ENCODE results near the gene BANP. TPM values are rescaled to one million over a fixed set of nuclear protein-coding genes. Genes with fewer than 3 reads are reported as not detected.

The BANP gene
- total RNA-seq, 1 donor from 2014 or later = 34.3 TPM

- DNase-seq = no peak
These were observed 611 bp downstream of the BANP start for GRCh38 chr16:87951552-87952538.

DNA sequence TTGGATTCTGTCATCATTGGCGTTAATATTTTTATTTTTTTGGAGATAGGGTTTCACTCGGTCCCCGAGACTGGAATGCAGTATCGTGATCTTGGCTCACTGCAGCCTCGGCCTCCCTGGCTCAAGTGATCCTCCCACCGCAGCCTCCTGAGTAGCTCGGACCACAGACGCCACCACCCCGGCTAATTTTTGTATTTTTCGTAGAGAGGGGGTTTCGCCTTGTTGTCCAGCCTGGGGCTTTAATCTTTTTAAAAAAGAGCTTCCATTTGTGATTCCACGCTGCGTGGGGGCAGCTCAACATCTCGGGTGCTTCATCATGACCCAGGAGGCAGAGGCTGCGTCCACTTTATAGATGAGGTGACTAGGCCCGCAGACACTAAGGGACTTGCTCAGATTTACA lies 1.5 kb downstream of the BANP start:
- DNase-seq = no peak

- no peak for DNase-seq
These were observed 2.3 kb downstream of the BANP start for GRCh38 chr16:87953308-87954215.

GRCh38 chr16:87954361-87954760 lies 3.1 kb downstream of the BANP start:
- no peak for DNase-seq

DNA sequence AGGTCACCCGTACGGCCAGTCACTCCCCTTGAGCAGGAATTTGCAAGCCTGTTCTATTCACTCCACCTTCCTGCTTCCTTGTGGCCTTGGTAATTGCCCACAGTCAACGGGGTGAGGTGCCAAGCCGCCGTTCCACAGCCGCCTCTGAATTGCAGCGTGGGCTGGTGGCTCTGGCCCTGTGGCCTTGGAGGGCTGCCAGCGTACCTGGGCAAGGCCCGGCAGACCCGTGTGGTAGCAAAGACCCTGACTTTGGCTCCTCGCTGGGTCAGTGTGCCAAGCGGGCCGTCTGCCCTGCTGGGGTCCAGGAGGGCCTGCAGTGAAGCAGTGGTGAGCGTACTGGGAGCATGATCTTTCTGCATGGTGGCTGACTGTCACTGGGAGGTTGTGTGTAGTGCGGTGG lies 3.6 kb downstream of the BANP start:
- no peak for DNase-seq

DNA sequence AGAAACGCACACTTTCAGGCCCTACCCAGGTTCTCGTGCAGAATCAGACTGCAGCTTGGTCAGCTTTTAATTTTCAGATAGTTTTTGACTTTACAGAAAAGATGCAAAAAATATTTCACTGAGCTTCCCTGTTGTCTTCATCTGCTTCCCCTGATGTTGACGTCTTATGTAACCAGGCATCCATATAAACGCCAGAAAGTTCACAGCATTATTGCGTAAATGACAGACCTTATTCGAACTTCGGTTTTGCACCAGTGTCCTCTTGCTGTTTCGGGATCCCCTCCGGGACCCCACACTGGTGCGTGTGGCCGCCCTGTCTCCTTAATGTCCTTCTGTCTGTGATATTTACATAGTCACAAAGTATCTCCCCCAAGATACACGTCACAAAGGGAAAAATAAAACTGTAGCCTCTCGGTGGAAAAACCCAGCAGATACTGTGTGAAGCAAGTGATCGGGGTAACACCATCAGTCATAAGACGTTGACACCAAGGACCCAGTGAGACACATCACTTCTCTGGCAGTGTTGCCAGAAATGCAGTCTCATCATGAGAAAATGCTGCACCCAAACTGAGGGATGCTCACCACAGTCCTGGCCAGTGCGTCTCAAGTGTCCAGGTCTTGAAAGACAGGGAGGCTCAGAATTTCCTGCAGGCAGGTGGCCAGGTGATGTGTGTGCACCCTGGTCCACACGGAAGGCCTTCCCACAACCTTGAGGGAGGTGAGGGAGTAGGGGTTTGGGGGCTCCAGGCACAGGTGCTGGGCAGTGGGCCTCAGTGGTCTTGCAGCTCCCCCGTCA lies 4.3 kb downstream of the BANP start:
- no peak for DNase-seq

- DNase-seq = no peak
These were observed 4.8 kb downstream of the BANP start for GRCh38 chr16:87956098-87956364.

- DNase-seq = no peak
These were observed 5.4 kb downstream of the BANP start for GRCh38 chr16:87956365-87957231.

GRCh38 chr16:87957296-87958094 lies 6.3 kb downstream of the BANP start:
- no peak for DNase-seq

GRCh38 chr16:87958632-87959031 lies 7.4 kb downstream of the BANP start:
- no peak for DNase-seq

GRCh38 chr16:87959391-87959990 lies 8.3 kb downstream of the BANP start:
- no peak for DNase-seq

GRCh38 chr16:87960296-87960695 lies 9.1 kb downstream of the BANP start:
- no peak for DNase-seq

GRCh38 chr16:87960852-87961251 lies 9.6 kb downstream of the BANP start:
- no peak for DNase-seq

GRCh38 chr16:87961623-87962022 lies 10.4 kb downstream of the BANP start:
- no peak for DNase-seq

- DNase-seq = no peak
These were observed 12.2 kb downstream of the BANP start for GRCh38 chr16:87963400-87963799.

DNA sequence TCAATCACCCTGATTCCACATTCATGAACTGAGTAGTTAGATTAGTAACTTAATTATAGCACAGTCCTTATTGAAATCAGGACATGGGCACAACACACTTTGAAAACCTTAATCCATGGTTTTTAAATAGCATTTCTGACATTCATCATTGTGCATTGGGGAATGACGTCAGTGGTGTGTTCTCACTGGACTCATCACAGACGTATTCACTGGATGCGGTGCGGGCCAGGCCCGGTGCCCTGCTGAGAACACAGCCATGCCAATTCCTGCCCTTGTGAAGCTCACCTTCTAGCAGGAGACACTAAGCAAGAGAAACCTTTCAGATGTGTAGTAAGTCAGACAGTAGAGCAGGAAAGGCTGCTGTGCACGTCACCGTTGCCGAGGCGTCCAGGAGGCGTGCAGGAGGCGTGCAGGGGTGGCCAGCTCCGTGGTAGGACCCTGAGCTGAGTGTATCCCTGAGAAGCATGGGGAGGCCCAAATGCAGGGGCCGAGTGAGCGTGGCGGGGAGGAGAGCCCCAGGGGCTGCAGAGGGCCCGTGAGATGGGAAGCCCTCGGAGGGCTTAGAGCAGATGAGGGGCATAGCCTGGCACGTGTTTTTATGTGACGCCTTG lies 12.9 kb downstream of the BANP start:
- DNase-seq = no peak

GRCh38 chr16:87965417-87965816 lies 14.2 kb downstream of the BANP start:
- no peak for DNase-seq

- no peak for DNase-seq
These were observed 14.9 kb downstream of the BANP start for GRCh38 chr16:87966064-87966645.

- no peak for DNase-seq
These were observed 15.5 kb downstream of the BANP start for GRCh38 chr16:87966685-87967185.

Data from occipital lobe (tissue), 2 donors.